Heart left ventricle (tissue), 13 donors: ENCODE results near the gene RNGTT.

Experiments used
- CTCF ChIP-seq, 12 donors: fragments of 200-600 bp; sonication (generic) in 4 of 12; IDR thresholded peaks; one replicate each; pipeline versions ENCODE4 v1.5.0 to v1.8.0; 2018 to 2022; ENCODE audit warnings: antibody characterized with exemption in 12 of 12, mild to moderate bottlenecking in 5 of 12
- POLR2A ChIP-seq, 2 donors: fragments of 450-650 bp; IDR thresholded peaks; one replicate each; pipeline ENCODE4 v1.6.1; 2017; ENCODE audit warnings: antibody characterized with exemption in 2 of 2, mild to moderate bottlenecking in 2 of 2, moderate library complexity in 2 of 2
- donor health status: ischemic (EF 13 %, LVEDD 7.1; RV severe dilation, severe dysfunction).
- donor health status: DM: no; HTN: yes; CAD: no.
- donor health status: DM: no; HTN: no; CAD: no.
- donor health status: ischemic (EF 25% LVEDD 6.9; RV normal size, moderate dysfunction).
- donor health status: ischemic (EF 25% LVEDD 5.7; RV mildly dilated, moderate dysfunction).
- donor health status: ischemic (EF 35%, LVEDD 5.7; RV mildly dilated, moderate dysfunction).
- donor health status: nonischemic (EF 11% LVEDD 7.7; RV severe dilation, severe dysfunction).
- donor health status: DM: yes; HTN: yes; CAD: no.
- donor health status: PGD.
- donor health status: ischemic (EF 29% LVEDD 5.4; RV normal size, mild dysfunction).
- donor health status: nonischemic (EF 23%, LVEDD 6.1; RV moderate dilation, normal function).

DNA sequence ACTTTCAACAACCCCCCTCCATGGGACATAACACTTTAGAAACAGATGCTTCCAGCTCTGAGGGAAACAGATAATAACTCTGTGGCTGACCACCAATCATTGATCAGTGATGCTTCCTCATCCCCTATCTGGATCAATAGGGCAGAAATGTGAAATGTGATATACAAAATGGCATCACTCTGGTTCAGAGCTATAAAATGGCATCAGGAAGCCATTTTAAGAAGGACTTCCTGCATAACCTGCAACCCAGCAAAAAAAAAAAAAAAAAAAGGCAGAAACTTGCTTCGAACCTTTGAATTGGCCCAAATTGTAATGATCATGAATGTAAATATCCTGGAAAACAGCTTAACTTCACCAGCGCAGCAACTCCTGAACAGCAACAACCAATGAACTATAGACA is 48.0 kb upstream of the RNGTT start:
- TF ChIP-seq CTCF (IDR thresholded peaks at IDR 0.05) (no peak), POLR2A (IDR thresholded peaks at IDR 0.05) (no peak)
